Measurements from ENCODE around the gene DPP9.

- TF ChIP-seq CTCF (conservative IDR thresholded peaks at IDR 0.05; ENCODE audit: low read depth, low read length) = no peak
- TF ChIP-seq EZH2 (IDR thresholded peaks at IDR 0.05; ENCODE audit: low read length, unreplicated experiment) = no peak
Measured at GRCh38 chr19:4660993-4661392, 62.6 kb downstream of the DPP9 start.
